HG02678 (cell line): ENCODE data around the gene TICAM1.
"Not testable (repeated sequence)": the region's sequence is repeated elsewhere in the genome, so short reads cannot be mapped to it uniquely, and the experiment has no call there.

Source experiments
- ATAC-seq: cut with Tn5 transposase; IDR thresholded peaks from one replicate; pipeline ENCODE4 v1.9.1; 2021; ENCODE audit warnings: mild to moderate bottlenecking, moderate library complexity; ENCODE audit not compliant: unreplicated experiment

The TICAM1 gene

GRCh38 chr19:4807188-4807587 lies 24.3 kb downstream of the TICAM1 start:
- no peak for ATAC-seq

- ATAC-seq, result no peak
These were observed 25.1 kb downstream of the TICAM1 start for GRCh38 chr19:4806384-4806783.

GRCh38 chr19:4805140-4805539 lies 26.4 kb downstream of the TICAM1 start:
- ATAC-seq, result not testable (repeated sequence)

- ATAC-seq, result no peak
These were observed 27.5 kb downstream of the TICAM1 start for GRCh38 chr19:4803736-4804695.

GRCh38 chr19:4802711-4803110 lies 28.8 kb downstream of the TICAM1 start:
- ATAC-seq, result no peak

- ATAC-seq, result no peak
These were observed 30.4 kb downstream of the TICAM1 start for GRCh38 chr19:4801085-4801619.

- ATAC-seq, result no peak
These were observed 30.9 kb downstream of the TICAM1 start for GRCh38 chr19:4800591-4801081.

- no peak for ATAC-seq
These were observed 36.1 kb downstream of the TICAM1 start for GRCh38 chr19:4795400-4795799.

- no peak for ATAC-seq
These were observed 36.5 kb downstream of the TICAM1 start for GRCh38 chr19:4794971-4795370.

- ATAC-seq, result not testable (repeated sequence)
These were observed 38.2 kb downstream of the TICAM1 start for GRCh38 chr19:4793278-4793677.

- not testable (repeated sequence) for ATAC-seq
These were observed 38.7 kb downstream of the TICAM1 start for GRCh38 chr19:4792866-4793195.

- not testable (repeated sequence) for ATAC-seq
These were observed 39.3 kb downstream of the TICAM1 start for GRCh38 chr19:4792019-4792865.

GRCh38 chr19:4791183-4792018 lies 40.1 kb downstream of the TICAM1 start, which contains the start of gene FEM1A:
FEM1A (plus strand) TSS chr19:4791734; CDS start chr19:4791855, 121 bp downstream.
- ATAC-seq, result peak; percentile 92

GRCh38 chr19:4786412-4787016 lies 45.0 kb downstream of the TICAM1 start:
- ATAC-seq, result not testable (repeated sequence)

GRCh38 chr19:4781801-4782200 lies 49.7 kb downstream of the TICAM1 start:
- ATAC-seq, result no peak

GRCh38 chr19:4780860-4781259 lies 50.7 kb downstream of the TICAM1 start:
- ATAC-seq, result no peak

- not testable (repeated sequence) for ATAC-seq
These were observed 53.4 kb downstream of the TICAM1 start for GRCh38 chr19:4778124-4778523.

GRCh38 chr19:4776436-4777211 lies 54.9 kb downstream of the TICAM1 start:
- no peak for ATAC-seq

- ATAC-seq, result no peak
These were observed 55.8 kb downstream of the TICAM1 start for GRCh38 chr19:4775627-4776152.
